SK-N-SH treated with all-trans-retinoic acid at 6 μM for 48 hours (cell line): ENCODE data around the gene TICRR.

Source experiments
- ARNTL ChIP-seq: fragments of 450-650 bp; formaldehyde crosslinking; IDR thresholded peaks from 2 replicates; pipeline ENCODE4 v1.5.0; 2020; ENCODE audit warnings: low read depth, mild to moderate bottlenecking, moderate library complexity, borderline replicate concordance
- ESRRG ChIP-seq: fragments of 250-450 bp; sonication (Bioruptor Pico); IDR thresholded peaks from 2 replicates; pipeline ENCODE4 v1.6.1; 2021; ENCODE audit warnings: mild to moderate bottlenecking
- TF ChIP-seq, protein P1 (sequence below): fragments of 250-450 bp; sonication (Bioruptor Pico); IDR thresholded peaks from 2 replicates; pipeline ENCODE4 v1.5.0; 2020; ENCODE audit warnings: mild to moderate bottlenecking, moderate library complexity

DNA sequence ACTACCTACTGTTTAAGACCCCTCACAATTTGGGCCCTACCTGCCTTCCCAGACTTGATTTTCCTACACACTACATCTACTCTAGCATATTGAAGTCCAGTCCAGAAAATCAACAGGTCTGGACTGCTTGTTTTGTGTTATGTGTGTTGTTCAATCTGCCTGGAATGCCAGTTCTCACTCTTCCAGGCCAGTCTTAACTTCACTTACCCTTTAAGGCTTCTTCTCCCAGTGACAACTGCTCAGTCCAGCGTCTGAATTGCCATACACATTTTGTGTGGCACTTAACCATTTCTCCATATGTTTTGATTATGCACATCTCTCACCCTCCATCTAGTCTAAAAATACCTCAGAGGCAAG lies 1.1 kb downstream of the TICRR start:
- no peak for TF ChIP-seq ARNTL (CRISPR knock-in tag)
- no peak for TF ChIP-seq ESRRG (CRISPR knock-in tag)
- TF ChIP-seq, protein P1, sequence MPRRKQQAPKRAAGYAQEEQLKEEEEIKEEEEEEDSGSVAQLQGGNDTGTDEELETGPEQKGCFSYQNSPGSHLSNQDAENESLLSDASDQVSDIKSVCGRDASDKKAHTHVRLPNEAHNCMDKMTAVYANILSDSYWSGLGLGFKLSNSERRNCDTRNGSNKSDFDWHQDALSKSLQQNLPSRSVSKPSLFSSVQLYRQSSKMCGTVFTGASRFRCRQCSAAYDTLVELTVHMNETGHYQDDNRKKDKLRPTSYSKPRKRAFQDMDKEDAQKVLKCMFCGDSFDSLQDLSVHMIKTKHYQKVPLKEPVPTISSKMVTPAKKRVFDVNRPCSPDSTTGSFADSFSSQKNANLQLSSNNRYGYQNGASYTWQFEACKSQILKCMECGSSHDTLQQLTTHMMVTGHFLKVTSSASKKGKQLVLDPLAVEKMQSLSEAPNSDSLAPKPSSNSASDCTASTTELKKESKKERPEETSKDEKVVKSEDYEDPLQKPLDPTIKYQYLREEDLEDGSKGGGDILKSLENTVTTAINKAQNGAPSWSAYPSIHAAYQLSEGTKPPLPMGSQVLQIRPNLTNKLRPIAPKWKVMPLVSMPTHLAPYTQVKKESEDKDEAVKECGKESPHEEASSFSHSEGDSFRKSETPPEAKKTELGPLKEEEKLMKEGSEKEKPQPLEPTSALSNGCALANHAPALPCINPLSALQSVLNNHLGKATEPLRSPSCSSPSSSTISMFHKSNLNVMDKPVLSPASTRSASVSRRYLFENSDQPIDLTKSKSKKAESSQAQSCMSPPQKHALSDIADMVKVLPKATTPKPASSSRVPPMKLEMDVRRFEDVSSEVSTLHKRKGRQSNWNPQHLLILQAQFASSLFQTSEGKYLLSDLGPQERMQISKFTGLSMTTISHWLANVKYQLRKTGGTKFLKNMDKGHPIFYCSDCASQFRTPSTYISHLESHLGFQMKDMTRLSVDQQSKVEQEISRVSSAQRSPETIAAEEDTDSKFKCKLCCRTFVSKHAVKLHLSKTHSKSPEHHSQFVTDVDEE (CRISPR knock-in tag): no peak
